Adipocyte (in vitro differentiated cells): ENCODE data around the gene COQ9.

Experiments
- DNase-seq: peaks from one replicate; pipeline ENCODE4 v3.0.0-alpha.2; 2015; ENCODE audit warnings: low read depth
- H3K27me3 ChIP-seq: replicated peaks from 2 replicates; pipeline ENCODE4 v1.7.0; 2013; ENCODE audit warnings: mild to moderate bottlenecking, low read length, moderate library complexity; ENCODE audit not compliant: control insufficient read depth, insufficient read depth
- H3K36me3 ChIP-seq: 2 replicates; pipeline ENCODE4 v1.7.0; 2013; ENCODE audit warnings: low read length, mild to moderate bottlenecking, moderate library complexity; ENCODE audit not compliant: control insufficient read depth, insufficient read depth, severe bottlenecking
- H3K4me1 ChIP-seq: 2 replicates; pipeline ENCODE4 v1.7.0; 2013; ENCODE audit warnings: mild to moderate bottlenecking, low read length, moderate library complexity; ENCODE audit not compliant: control insufficient read depth, insufficient read depth
- H3K4me3 ChIP-seq: 2 replicates; pipeline ENCODE4 v1.7.0; 2013; ENCODE audit warnings: mild to moderate bottlenecking, low read length, moderate library complexity
- H3K9ac ChIP-seq: 2 replicates; pipeline ENCODE4 v1.7.0; 2013; ENCODE audit warnings: mild to moderate bottlenecking, low read length, moderate library complexity
- H3K9me3 ChIP-seq: 2 replicates; pipeline ENCODE4 v1.7.0; 2013; ENCODE audit warnings: mild to moderate bottlenecking, low read length, moderate library complexity; ENCODE audit not compliant: control insufficient read depth

Gene COQ9

DNA sequence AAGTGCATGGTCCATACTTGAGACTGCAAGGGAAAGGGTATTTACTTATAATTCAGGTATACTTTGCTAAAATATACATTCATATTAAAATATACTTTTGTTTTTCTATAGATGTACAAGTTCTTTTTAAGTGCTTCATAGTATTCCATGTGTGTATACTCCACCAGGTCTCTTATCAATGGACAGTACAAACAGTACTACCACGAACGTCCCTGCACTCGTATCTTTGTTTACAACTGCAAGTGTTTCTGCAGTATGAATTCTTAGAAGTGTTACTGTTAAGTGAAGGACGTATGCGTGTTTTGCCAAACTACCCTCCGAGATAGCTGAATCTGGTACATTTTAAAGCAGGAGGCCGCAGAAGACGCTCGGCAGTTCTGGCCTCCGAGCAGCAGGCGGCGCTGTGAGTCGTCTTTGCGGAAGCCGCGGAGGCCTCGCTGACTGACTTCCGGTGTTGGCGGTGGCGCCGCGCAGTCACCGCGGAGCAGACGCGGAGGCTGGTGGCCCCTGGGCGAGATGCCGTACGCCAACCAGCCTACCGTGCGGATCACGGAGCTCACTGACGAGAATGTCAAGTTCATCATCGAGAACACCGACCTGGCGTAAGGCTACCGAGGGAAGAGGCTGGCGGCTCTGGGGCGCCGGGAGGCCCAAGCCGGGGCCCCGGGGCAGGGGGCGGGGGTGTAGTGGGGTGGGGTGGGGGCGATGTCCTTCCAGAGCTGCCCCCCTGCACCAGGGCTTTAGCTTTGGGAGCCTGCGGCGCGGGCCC is 15.1 kb downstream of the COQ9 start, which contains the start of gene POLR2C:
Gene POLR2C (plus strand): TSS at position 471 of the 769 bp plus-strand sequence. CDS start 46 bp downstream, at position 517.
- Histone ChIP-seq H3K9me3 (no peaks in the 10 kb centered on the region), H3K36me3 (peaks cover 70% of the 10 kb centered on the region), H3K9ac (peak within 1 kb of the TSS; percentile 93), H3K4me1 (peaks cover 12% of the 10 kb centered on the region), H3K4me3 (peak within 1 kb of the TSS; percentile 95), H3K27me3 (no peaks in the 10 kb centered on the region)
- peak; percentile 94 for DNase-seq

DNA sequence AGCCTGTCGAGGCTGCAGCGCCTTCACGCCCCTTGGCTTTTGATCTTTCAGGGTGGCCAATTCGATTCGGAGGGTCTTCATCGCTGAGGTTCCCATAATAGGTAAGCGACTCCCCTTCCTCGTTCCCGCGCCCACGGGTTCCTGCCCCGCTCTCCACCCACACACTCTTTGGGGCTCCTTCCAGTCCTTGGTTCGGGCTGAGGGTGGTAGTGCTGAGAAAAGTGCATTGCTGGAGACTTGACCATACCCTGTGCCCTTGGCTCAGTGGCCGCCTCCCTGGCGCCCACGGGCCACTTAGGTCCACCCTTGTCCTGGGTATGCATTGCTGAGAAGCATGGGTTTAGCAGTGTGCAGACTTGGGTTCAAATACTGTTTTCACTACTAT is 15.7 kb downstream of the COQ9 start:
- Histone ChIP-seq H3K4me1 (peaks cover 12% of the 10 kb centered on the region), H3K9me3 (no peaks in the 10 kb centered on the region), H3K9ac (peak overlapping the region; percentile 93), H3K4me3 (peak overlapping the region; percentile 95), H3K36me3 (peaks cover 69% of the 10 kb centered on the region), H3K27me3 (no peaks in the 10 kb centered on the region)
- peak; percentile 39 for DNase-seq

DNA sequence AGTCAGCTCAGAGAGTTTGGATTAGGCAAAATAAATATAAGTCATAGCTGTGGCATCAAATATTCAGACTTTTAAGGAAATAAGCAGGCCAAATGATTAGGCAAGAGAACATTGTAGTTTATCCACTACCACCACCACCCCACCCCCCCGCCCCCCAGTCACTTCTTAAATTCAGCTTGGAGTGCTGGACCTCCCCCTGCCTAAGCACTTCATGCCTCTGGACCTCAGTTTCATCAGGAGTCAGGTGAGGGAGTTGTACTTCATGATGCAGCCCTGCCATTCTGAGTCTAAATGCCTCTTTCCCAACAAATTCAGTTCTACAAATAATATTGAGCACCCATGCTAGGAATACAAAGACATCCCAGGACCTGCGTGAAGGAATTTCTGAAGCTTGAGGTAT is 17.2 kb downstream of the COQ9 start:
- H3K27me3 ChIP-seq = no peaks in the 10 kb centered on the region
- no peaks in the 10 kb centered on the region for H3K9me3 ChIP-seq
- peaks cover 69% of the 10 kb centered on the region for H3K36me3 ChIP-seq
- no peak overlapping the region for H3K4me3 ChIP-seq
- H3K4me1 ChIP-seq = peaks cover 12% of the 10 kb centered on the region
- DNase-seq = no peak
- H3K9ac ChIP-seq = no peak overlapping the region

DNA sequence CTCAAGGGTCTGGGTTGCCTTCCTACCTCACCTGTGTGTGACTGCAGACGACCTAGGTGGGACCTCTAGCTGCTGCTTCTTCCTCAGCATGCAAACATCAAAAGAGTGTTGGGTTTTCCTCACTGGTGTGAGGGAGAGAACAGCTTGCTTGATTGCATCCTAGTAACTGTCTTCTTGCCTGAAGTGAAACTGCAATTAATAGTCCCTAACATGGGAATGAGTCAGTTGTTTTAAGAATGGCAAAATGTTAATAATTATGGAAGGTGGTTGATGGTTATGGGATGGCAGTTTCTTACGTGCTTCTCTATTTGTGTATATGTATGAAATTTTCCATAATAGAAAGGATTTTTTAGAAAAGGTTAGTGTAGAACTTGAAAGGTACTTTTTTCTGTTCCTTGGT is 21.1 kb downstream of the COQ9 start:
- DNase-seq = no peak
- H3K27me3 ChIP-seq = no peaks in the 10 kb centered on the region
- peaks cover 78% of the 10 kb centered on the region for H3K36me3 ChIP-seq
- no peaks in the 10 kb centered on the region for H3K9me3 ChIP-seq
- no peak overlapping the region for H3K9ac ChIP-seq
- H3K4me3 ChIP-seq = no peak overlapping the region
- H3K4me1 ChIP-seq = peaks cover 24% of the 10 kb centered on the region

DNA sequence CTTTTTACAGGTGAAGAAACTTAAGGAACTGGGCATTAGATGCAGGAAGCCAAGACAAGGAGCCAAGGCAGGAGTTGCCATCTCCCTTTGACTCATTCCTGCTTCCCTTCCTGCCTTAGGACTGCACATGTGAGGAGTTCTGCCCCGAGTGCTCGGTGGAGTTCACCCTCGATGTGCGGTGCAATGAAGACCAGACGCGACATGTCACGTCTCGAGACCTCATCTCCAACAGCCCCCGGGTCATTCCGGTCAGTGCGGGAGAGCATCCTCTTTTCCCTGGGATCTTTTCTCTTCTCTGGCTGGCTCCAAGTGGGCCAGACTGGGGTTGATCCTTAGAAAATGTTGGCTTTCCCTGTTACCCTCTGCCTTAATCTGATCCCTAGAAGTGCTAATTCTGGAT is 21.8 kb downstream of the COQ9 start:
- H3K9ac ChIP-seq = no peak overlapping the region
- H3K27me3 ChIP-seq = no peaks in the 10 kb centered on the region
- no peaks in the 10 kb centered on the region for H3K9me3 ChIP-seq
- H3K36me3 ChIP-seq = peaks cover 84% of the 10 kb centered on the region
- DNase-seq = no peak
- H3K4me1 ChIP-seq = peaks cover 17% of the 10 kb centered on the region
- H3K4me3 ChIP-seq = no peak overlapping the region

DNA sequence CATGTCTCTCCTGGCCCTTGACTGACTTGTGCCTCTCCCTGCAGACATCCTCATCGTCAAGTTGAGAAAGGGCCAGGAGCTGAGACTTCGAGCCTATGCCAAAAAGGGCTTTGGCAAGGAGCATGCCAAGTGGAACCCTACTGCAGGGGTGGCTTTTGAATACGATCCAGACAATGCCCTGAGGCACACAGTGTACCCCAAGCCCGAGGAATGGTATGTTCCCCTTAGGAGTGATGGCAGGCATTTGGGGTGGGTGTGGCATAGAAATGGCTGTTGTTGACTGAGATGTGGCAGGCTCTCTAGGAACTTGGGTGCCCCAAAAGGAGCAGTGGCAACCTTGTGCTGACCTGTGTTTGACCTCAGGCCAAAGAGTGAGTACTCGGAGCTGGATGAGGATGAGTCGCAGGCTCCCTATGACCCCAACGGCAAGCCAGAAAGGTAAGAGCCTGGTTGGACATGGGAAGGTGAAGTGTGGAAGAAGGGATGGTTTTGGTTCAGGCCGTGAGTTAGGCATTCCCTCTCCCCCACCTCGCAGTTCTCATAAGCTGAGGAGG is 22.7 kb downstream of the COQ9 start:
- DNase-seq = peak; percentile 24
- Histone ChIP-seq H3K4me3 (no peak overlapping the region), H3K9me3 (no peaks in the 10 kb centered on the region), H3K4me1 (peaks cover 15% of the 10 kb centered on the region), H3K27me3 (no peaks in the 10 kb centered on the region), H3K9ac (no peak overlapping the region), H3K36me3 (peaks cover 85% of the 10 kb centered on the region)

DNA sequence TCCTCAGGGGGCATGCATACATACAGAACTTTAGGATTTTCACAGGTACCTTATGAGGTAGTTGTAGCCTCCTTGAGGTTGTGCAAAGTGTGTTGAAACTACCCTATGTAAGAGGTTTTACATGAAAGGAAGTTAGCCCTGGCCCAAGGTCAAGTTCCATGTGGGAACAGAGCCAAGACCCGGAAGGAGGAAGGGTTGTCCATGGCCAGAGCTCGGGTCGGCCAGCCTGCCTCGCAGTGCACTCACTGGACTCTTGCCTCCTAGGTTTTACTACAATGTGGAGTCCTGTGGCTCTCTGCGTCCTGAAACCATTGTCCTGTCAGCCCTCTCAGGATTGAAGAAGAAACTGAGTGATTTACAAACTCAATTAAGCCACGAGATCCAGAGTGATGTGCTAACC is 23.4 kb downstream of the COQ9 start:
- H3K4me1 ChIP-seq = peaks cover 15% of the 10 kb centered on the region
- H3K27me3 ChIP-seq = no peaks in the 10 kb centered on the region
- H3K9me3 ChIP-seq = no peaks in the 10 kb centered on the region
- H3K4me3 ChIP-seq = no peak overlapping the region
- DNase-seq = no peak
- peaks cover 79% of the 10 kb centered on the region for H3K36me3 ChIP-seq
- H3K9ac ChIP-seq = no peak overlapping the region

DNA sequence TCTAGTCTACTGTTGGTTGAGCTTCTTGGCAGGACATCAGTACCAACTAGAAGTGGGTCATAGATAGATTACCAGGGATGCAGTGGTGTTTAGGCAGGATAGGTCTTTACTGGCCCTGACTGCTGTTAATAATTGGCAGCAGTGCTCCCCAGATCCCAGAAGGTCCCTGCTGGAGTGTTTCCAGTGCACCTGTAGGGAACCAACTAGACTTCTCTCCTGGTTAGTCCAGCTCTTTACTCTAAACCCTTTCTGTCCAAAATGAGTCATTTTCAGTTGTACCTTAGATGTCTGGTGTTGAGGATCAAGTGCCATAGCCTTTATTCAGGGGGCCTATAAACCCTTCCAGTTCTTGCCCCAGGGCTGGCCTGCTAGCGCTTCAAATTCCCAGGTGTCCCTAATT is 23.9 kb downstream of the COQ9 start:
- Histone ChIP-seq H3K36me3 (peaks cover 74% of the 10 kb centered on the region), H3K9ac (no peak overlapping the region), H3K9me3 (no peaks in the 10 kb centered on the region), H3K27me3 (no peaks in the 10 kb centered on the region), H3K4me1 (peaks cover 15% of the 10 kb centered on the region), H3K4me3 (no peak overlapping the region)
- DNase-seq = no peak

DNA sequence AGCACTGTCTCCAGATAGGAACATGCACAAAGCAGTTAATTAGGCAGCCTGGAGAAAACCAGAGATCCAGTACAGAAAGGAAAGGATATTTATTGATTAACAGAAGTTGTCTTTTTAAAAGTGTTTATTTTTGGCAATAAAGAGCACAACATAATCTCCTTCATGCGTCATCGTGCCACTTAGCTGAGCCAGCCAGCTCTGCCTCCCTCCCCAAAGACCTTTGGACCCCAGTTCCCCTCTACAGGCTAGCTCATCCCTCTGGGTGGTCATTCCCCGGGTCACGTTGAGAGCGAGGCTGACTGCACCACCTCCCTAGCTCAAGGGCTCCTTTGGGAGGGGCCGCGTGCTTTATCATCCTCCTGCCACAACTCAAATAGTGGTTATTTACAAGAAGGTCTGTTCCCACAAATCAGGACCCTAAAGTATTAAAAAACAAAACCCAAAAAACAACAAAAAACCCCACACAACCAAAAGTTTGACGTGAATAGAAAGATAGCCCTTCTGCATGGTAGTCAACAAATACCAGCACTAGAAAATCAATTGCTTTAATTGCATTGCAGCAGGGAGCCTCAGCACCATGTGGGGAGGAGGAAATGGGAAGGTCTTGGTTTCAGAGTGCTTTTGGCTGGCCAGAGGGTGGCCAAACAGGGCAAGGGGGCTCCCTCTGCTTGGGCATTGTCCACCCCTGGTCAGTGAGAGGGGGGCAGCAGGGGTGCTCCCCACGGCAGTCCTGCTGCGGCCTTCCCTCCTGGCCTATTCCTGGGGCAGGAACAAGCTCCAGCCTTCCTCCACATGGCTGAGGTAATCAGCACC is 24.8 kb downstream of the COQ9 start:
- DNase-seq = no peak
- H3K9me3 ChIP-seq = no peaks in the 10 kb centered on the region
- H3K27me3 ChIP-seq = no peaks in the 10 kb centered on the region
- H3K4me3 ChIP-seq = no peak overlapping the region
- H3K9ac ChIP-seq = no peak overlapping the region
- peaks cover 67% of the 10 kb centered on the region for H3K36me3 ChIP-seq
- H3K4me1 ChIP-seq = peaks cover 15% of the 10 kb centered on the region

DNA sequence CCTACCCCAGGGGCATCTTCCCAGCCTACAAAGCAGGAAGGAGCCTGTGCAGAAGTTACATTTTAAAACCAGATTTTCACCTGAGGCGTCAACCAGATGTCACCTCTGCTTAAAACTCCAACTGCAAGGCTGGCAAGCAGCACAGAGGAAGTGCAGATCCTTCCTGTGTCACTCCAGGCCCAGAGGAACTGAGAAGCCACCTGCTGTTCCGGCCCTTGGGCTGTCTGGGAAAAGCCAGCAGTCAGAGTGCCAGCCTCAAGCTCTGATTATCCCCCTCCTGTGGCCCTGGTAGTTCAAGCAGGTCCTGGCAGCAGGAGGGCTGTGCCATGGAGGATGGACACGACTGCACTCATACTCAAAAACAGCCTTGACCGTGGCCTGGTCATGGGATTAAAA is 25.4 kb downstream of the COQ9 start:
- Histone ChIP-seq H3K4me1 (peaks cover 15% of the 10 kb centered on the region), H3K9ac (no peak overlapping the region), H3K27me3 (no peaks in the 10 kb centered on the region), H3K4me3 (no peak overlapping the region), H3K9me3 (no peaks in the 10 kb centered on the region), H3K36me3 (peaks cover 61% of the 10 kb centered on the region)
- DNase-seq = no peak

DNA sequence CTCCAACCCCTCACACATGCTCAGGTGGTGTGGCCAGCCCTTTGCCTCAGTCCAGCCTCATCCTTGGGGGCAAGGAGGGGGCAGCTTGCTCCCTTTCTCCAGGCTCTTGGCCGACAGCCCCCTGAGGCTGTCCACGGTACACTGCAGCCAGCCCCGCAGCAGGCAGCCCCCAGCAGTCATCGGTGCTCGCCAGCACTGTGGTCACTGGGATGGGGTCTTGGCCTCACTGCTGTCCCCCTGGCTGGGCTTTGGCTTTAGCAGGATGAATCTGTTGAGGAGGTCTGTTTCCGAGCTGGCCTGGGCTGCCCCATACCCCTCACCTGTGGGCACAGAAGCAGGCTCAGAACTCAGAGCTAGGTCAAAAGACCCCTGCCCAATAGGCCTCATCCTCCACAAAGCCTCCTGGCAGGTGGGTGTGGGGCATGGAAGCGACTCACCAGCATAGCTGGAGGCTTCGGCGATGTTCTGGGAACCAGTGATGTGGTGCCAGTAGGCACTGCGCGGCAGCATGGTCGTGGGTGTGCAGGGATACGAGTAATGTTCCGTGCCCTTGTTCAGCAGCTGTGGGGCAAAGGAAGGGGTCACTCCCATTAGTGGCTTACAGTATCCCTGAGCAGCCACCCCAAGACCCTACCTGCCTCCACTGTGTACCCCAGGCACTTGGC is 26.0 kb downstream of the COQ9 start:
- Histone ChIP-seq H3K27me3 (no peaks in the 10 kb centered on the region), H3K4me3 (no peak overlapping the region), H3K36me3 (peaks cover 55% of the 10 kb centered on the region), H3K4me1 (peaks cover 16% of the 10 kb centered on the region), H3K9ac (no peak overlapping the region), H3K9me3 (no peaks in the 10 kb centered on the region)
- no peak for DNase-seq
